ENCODE measurements around the gene UBTD1. TPM values are rescaled to one million over a fixed set of nuclear protein-coding genes. Genes with fewer than 3 reads are reported as not detected.

UBTD1 gene
- total RNA-seq, 1 experiment from 2014 or later, result 9.3 TPM

DNA sequence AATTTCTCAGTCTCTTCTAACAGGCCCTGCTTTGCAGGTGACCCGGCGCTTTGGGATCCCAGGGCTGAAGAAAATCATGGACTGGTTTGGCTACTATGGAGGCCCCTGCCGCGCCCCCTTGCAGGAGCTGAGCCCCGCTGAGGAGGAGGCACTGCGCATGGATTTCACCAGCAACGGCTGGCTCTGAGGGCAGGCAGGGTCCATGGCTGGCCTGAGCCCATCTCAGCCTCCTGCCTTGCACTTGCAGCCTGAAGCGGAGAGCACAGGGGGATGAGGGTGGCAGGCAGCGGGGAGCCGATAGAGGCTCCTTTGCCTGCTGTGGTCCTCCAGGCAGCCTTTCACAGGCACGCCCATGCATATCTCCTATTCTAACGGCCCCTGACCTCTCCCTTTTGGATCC lies 112.7 kb downstream of the UBTD1 start:
- CTCF ChIA-PET, result interaction anchor here (0.8 to 1.6 kb wide), 3 partner anchors 15 to 77 kb away, joined by 3 to 7 read pairs (median 5); partner anchors contain the start of gene ANKRD2
- Mint-ChIP-seq H3K4me3 (ENCODE audit: low read depth, unreplicated experiment) (no peak overlapping the region), H3K27me3 (ENCODE audit: unreplicated experiment) (no peaks in the 10 kb centered on the region), H3K4me1 (ENCODE audit: low read depth, unreplicated experiment) (no peaks in the 10 kb centered on the region), H3K36me3 (ENCODE audit: insufficient read depth, unreplicated experiment) (no peaks in the 10 kb centered on the region), H3K9me3 (ENCODE audit: low read depth, unreplicated experiment) (no peaks in the 10 kb centered on the region), H3K27ac (ENCODE audit: unreplicated experiment) (no peak overlapping the region)
- DNase-seq, result no peak
- intact Hi-C loops (cut with micrococcal nuclease; ENCODE audit: unreplicated experiment), result no loop called here
- TF ChIP-seq, protein P1, sequence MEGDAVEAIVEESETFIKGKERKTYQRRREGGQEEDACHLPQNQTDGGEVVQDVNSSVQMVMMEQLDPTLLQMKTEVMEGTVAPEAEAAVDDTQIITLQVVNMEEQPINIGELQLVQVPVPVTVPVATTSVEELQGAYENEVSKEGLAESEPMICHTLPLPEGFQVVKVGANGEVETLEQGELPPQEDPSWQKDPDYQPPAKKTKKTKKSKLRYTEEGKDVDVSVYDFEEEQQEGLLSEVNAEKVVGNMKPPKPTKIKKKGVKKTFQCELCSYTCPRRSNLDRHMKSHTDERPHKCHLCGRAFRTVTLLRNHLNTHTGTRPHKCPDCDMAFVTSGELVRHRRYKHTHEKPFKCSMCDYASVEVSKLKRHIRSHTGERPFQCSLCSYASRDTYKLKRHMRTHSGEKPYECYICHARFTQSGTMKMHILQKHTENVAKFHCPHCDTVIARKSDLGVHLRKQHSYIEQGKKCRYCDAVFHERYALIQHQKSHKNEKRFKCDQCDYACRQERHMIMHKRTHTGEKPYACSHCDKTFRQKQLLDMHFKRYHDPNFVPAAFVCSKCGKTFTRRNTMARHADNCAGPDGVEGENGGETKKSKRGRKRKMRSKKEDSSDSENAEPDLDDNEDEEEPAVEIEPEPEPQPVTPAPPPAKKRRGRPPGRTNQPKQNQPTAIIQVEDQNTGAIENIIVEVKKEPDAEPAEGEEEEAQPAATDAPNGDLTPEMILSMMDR (IDR thresholded peaks at IDR 0.05; ENCODE audit: unreplicated experiment), result no peak
- BruUV-seq (replicated peaks), result no TSS peak

DNA sequence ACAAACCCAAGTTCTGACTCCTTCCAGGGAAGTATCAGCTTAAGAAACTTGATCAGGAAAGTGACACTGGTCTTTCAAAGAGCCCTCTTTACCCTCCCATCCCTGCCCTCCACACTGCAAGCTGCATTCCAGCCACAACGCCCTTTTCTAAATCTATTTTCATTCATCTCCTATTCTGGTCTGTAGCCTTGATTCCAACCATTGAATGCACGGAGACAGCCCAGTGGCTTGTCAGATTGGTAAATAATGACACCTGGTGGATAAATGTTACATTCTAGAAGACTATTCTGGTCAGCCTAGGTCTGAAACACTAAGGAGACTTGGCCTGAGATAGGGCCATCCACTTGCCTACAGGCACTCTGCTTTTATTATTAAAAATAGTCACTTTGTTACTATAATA lies 113.7 kb downstream of the UBTD1 start:
- intact Hi-C loops (cut with micrococcal nuclease; ENCODE audit: unreplicated experiment), result loop anchor here (1.0 to 2.0 kb wide), 3 partner anchors 40 to 149 kb away; partner anchors contain the start of gene ANKRD2
- no TSS peak for BruUV-seq (replicated peaks)
- Mint-ChIP-seq H3K4me3 (ENCODE audit: low read depth, unreplicated experiment) (no peak overlapping the region), H3K9me3 (ENCODE audit: low read depth, unreplicated experiment) (no peaks in the 10 kb centered on the region), H3K4me1 (ENCODE audit: low read depth, unreplicated experiment) (no peaks in the 10 kb centered on the region), H3K36me3 (ENCODE audit: insufficient read depth, unreplicated experiment) (peaks cover 9% of the 10 kb centered on the region), H3K27ac (ENCODE audit: unreplicated experiment) (no peak overlapping the region), H3K27me3 (ENCODE audit: unreplicated experiment) (no peaks in the 10 kb centered on the region)
- DNase-seq, result peak; percentile 17
- CTCF ChIA-PET, result interaction anchor here (0.7 to 1.6 kb wide), 6 partner anchors 16 to 148 kb away, joined by 3 to 7 read pairs (median 4); partner anchors contain the start of genes ANKRD2 and HOGA1
- TF ChIP-seq, protein P1 (IDR thresholded peaks at IDR 0.05; ENCODE audit: unreplicated experiment), result no peak

DNA sequence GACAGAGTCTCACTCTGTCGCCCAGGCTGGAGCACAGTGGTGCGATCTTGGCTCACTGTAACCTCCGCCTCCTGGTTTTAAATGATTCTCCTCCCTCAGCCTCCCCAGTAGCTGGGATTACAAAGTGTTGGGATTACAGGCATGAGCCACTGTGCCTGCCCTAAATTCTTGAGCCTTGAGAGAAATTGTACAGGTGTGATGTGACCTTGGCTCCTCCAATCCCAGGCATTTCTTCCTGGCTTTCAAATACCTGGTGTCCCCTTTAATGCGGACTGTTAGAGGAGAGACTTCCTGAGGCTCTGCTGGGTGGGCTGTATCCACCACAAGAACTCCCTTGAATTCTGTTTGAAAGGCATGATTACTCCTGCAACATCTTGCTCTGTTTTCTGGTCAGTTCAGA lies 119.6 kb downstream of the UBTD1 start:
- no TSS peak for BruUV-seq (replicated peaks)
- TF ChIP-seq, protein P1 (IDR thresholded peaks at IDR 0.05; ENCODE audit: unreplicated experiment), result no peak

DNA sequence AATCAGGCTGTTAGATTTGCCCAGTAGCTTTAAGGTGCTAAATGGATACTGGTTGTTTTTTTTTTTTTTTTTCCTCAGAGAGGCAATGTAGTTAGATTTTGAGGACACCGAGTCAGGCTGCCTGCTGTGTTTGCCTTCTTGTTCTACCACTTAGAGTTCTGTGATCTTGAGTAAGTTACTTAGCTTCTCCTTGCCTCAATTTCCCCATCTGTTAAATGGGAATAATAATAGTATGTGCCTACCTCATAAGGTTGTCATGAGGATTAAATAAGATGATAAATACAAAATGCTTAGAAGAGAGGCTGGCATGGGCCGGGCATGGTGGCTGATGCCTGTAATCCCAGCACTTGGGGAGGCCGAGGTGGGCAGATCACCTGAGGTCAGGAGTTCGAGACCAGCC lies 120.0 kb downstream of the UBTD1 start:
- H3K4me1 Mint-ChIP-seq (ENCODE audit: low read depth, unreplicated experiment), result no peaks in the 10 kb centered on the region
- H3K27ac Mint-ChIP-seq (ENCODE audit: unreplicated experiment), result no peak overlapping the region
- H3K27me3 Mint-ChIP-seq (ENCODE audit: unreplicated experiment), result no peaks in the 10 kb centered on the region
- H3K4me3 Mint-ChIP-seq (ENCODE audit: low read depth, unreplicated experiment), result no peak overlapping the region
- CTCF ChIA-PET, result interaction anchor here (0.6 kb wide), 1 partner anchor 25 kb away, joined by 10 read pairs; no protein-coding TSS in a partner anchor
- intact Hi-C loops (cut with micrococcal nuclease; ENCODE audit: unreplicated experiment), result no loop called here
- H3K9me3 Mint-ChIP-seq (ENCODE audit: low read depth, unreplicated experiment), result no peaks in the 10 kb centered on the region
- no TSS peak for BruUV-seq (replicated peaks)
- DNase-seq, result no peak
- TF ChIP-seq, protein P1 (IDR thresholded peaks at IDR 0.05; ENCODE audit: unreplicated experiment), result no peak
- peaks cover 9% of the 10 kb centered on the region for H3K36me3 Mint-ChIP-seq (ENCODE audit: insufficient read depth, unreplicated experiment)

More for the DNA sequence above, 119.6 kb downstream of the UBTD1 start:
- no peak overlapping the region for H3K27ac Mint-ChIP-seq (ENCODE audit: unreplicated experiment)
- no peak overlapping the region for H3K4me3 Mint-ChIP-seq (ENCODE audit: low read depth, unreplicated experiment)
- DNase-seq, result no peak
- no peaks in the 10 kb centered on the region for H3K4me1 Mint-ChIP-seq (ENCODE audit: low read depth, unreplicated experiment)
- intact Hi-C loops (cut with micrococcal nuclease; ENCODE audit: unreplicated experiment), result no loop called here
- CTCF ChIA-PET, result interaction anchor here (0.6 kb wide), 1 partner anchor 24 kb away, joined by 10 read pairs; no protein-coding TSS in a partner anchor
- H3K36me3 Mint-ChIP-seq (ENCODE audit: insufficient read depth, unreplicated experiment), result peaks cover 9% of the 10 kb centered on the region
- H3K9me3 Mint-ChIP-seq (ENCODE audit: low read depth, unreplicated experiment), result no peaks in the 10 kb centered on the region
- no peaks in the 10 kb centered on the region for H3K27me3 Mint-ChIP-seq (ENCODE audit: unreplicated experiment)

Other genes starting within 250 kb of the UBTD1 start
- gene ARHGAP19, start 206.3 kb upstream of the UBTD1 start, total RNA-seq (2022), result 3.7 and 6.7 TPM in 2 replicates
- 2.1 TPM in 2 replicates for gene FRAT1, start 179.7 kb upstream of the UBTD1 start, total RNA-seq (2022)
- 6.0 and 7.4 TPM in 2 replicates for gene FRAT2, start 164.2 kb upstream of the UBTD1 start, total RNA-seq (2022)
- gene RRP12, start 97.6 kb upstream of the UBTD1 start, total RNA-seq (2022), result 52.6 and 54.6 TPM in 2 replicates
- 148 and 157 TPM in 2 replicates for gene PGAM1, start 72.7 kb upstream of the UBTD1 start, total RNA-seq (2022)
- 28.6 and 29.5 TPM in 2 replicates for gene EXOSC1, start 52.9 kb upstream of the UBTD1 start, total RNA-seq (2022)
- 25.7 and 27.7 TPM in 2 replicates for gene ZDHHC16, start 52.7 kb upstream of the UBTD1 start, total RNA-seq (2022)
- gene MMS19, start 502 bp upstream of the UBTD1 start, total RNA-seq (2022), result 39.8 and 46.5 TPM in 2 replicates
- 0.47 and 0.90 TPM in 2 replicates for gene ANKRD2, start 73.9 kb downstream of the UBTD1 start, total RNA-seq (2022)
- 7.8 and 7.9 TPM in 2 replicates for gene HOGA1, start 85.5 kb downstream of the UBTD1 start, total RNA-seq (2022)
- 1.5 and 1.7 TPM in 2 replicates for gene C10orf62, start 90.8 kb downstream of the UBTD1 start, total RNA-seq (2022)
- gene MORN4, start 134.6 kb downstream of the UBTD1 start, total RNA-seq (2022), result 5.5 and 6.2 TPM in 2 replicates
- 12.6 and 13.0 TPM in 2 replicates for gene PI4K2A, start 141.7 kb downstream of the UBTD1 start, total RNA-seq (2022)
- gene AVPI1, start 188.3 kb downstream of the UBTD1 start, total RNA-seq (2022), result 16.9 and 25.6 TPM in 2 replicates
- gene MARVELD1, start 214.8 kb downstream of the UBTD1 start, total RNA-seq (2022), result 18.1 and 20.2 TPM in 2 replicates
- 28.3 and 30.0 TPM in 2 replicates for gene ZFYVE27, start 238.2 kb downstream of the UBTD1 start, total RNA-seq (2022)